Measurements from ENCODE around the gene TBC1D17.

TBC1D17 gene

GRCh38 chr19:49894011-49894664 is 16.6 kb downstream of the TBC1D17 start:
- no peak for DNase-seq (ENCODE audit: low read depth)

GRCh38 chr19:49894879-49895565 is 17.5 kb downstream of the TBC1D17 start:
- DNase-seq (ENCODE audit: low read depth) = no peak

- DNase-seq (ENCODE audit: low read depth) = no peak
Observed at GRCh38 chr19:49895566-49896297, 18.2 kb downstream of the TBC1D17 start.

- DNase-seq (ENCODE audit: low read depth) = no peak
Observed at GRCh38 chr19:49896863-49897621, 19.5 kb downstream of the TBC1D17 start, which contains the start of gene IL4I1. Gene IL4I1 (minus strand): TSS chr19:49896887. CDS start chr19:49896160, 727 bp downstream.

- DNase-seq (ENCODE audit: low read depth) = no peak
Observed at GRCh38 chr19:49904136-49904535, 26.6 kb downstream of the TBC1D17 start.

- no peak for DNase-seq (ENCODE audit: low read depth)
Observed at GRCh38 chr19:49906879-49907564, 29.5 kb downstream of the TBC1D17 start.

GRCh38 chr19:49907745-49908446 is 30.4 kb downstream of the TBC1D17 start:
- DNase-seq (ENCODE audit: low read depth) = no peak

GRCh38 chr19:49908480-49909420 is 31.2 kb downstream of the TBC1D17 start:
- DNase-seq (ENCODE audit: low read depth) = no peak

- DNase-seq (ENCODE audit: low read depth) = no peak
Observed at GRCh38 chr19:49910179-49910578, 32.7 kb downstream of the TBC1D17 start.

GRCh38 chr19:49911381-49912145 is 34.1 kb downstream of the TBC1D17 start:
- DNase-seq (ENCODE audit: low read depth) = no peak

GRCh38 chr19:49912965-49913685 is 35.6 kb downstream of the TBC1D17 start:
- DNase-seq (ENCODE audit: low read depth) = no peak

GRCh38 chr19:49913720-49914119 is 36.2 kb downstream of the TBC1D17 start:
- no peak for DNase-seq (ENCODE audit: low read depth)

- DNase-seq (ENCODE audit: low read depth) = no peak
Observed at GRCh38 chr19:49915271-49915670, 37.8 kb downstream of the TBC1D17 start.

GRCh38 chr19:49916839-49917733 is 39.6 kb downstream of the TBC1D17 start:
- DNase-seq (ENCODE audit: low read depth) = no peak

GRCh38 chr19:49918089-49918488 is 40.6 kb downstream of the TBC1D17 start:
- no peak for DNase-seq (ENCODE audit: low read depth)

GRCh38 chr19:49920624-49921363 is 43.3 kb downstream of the TBC1D17 start:
- DNase-seq (ENCODE audit: low read depth) = no peak

Data from fibroblast of gingiva (primary cell).